SIG-M5 treated with dmso at 0.1 percent for 504 hours (cell line): ENCODE measurements around the gene LYZ.

ENCODE experiments used
- DNase-seq: peaks from one replicate; lab custom pipeline; 2025; ENCODE audit not compliant: unreplicated experiment; lab: John Stamatoyannopoulos, UW

The LYZ gene

GRCh38 chr12:69338120-69338859 is 9.9 kb upstream of the LYZ start:
- DNase-seq: peak; percentile 93

GRCh38 chr12:69338936-69339335 is 9.2 kb upstream of the LYZ start:
- peak; percentile 16 for DNase-seq

- DNase-seq: peak; percentile 31
Measured at GRCh38 chr12:69339999-69340398, 8.2 kb upstream of the LYZ start.

GRCh38 chr12:69341328-69341727 is 6.9 kb upstream of the LYZ start:
- DNase-seq: peak; percentile 90

- DNase-seq: no peak
Measured at GRCh38 chr12:69342421-69342820, 5.8 kb upstream of the LYZ start.

- peak; percentile 86 for DNase-seq
Measured at GRCh38 chr12:69343357-69343756, 4.8 kb upstream of the LYZ start.

- DNase-seq: no peak
Measured at GRCh38 chr12:69343885-69344612, 4.1 kb upstream of the LYZ start.

GRCh38 chr12:69345077-69345476 is 3.1 kb upstream of the LYZ start:
- DNase-seq: no peak

- DNase-seq: no peak
Measured at GRCh38 chr12:69345742-69346141, 2.4 kb upstream of the LYZ start.

GRCh38 chr12:69350002-69350626 is 1.9 kb downstream of the LYZ start:
- DNase-seq: peak; percentile 49

GRCh38 chr12:69350777-69351176 is 2.6 kb downstream of the LYZ start:
- DNase-seq: no peak

- peak; percentile 18 for DNase-seq
Measured at GRCh38 chr12:69351462-69352236, 3.5 kb downstream of the LYZ start.

GRCh38 chr12:69352904-69353303 is 4.7 kb downstream of the LYZ start:
- DNase-seq: no peak

- DNase-seq: no peak
Measured at GRCh38 chr12:69354172-69354555, 6.0 kb downstream of the LYZ start.

- peak; percentile 83 for DNase-seq
Measured at GRCh38 chr12:69354556-69355187, 6.5 kb downstream of the LYZ start.

GRCh38 chr12:69355363-69356028 is 7.3 kb downstream of the LYZ start:
- peak; percentile 65 for DNase-seq

GRCh38 chr12:69359531-69360347 is 11.6 kb downstream of the LYZ start, which contains the start of gene YEATS4:
Gene YEATS4, plus strand, starts transcription at chr12:69359743. Its CDS starts 230 bp downstream, at chr12:69359973.
- peak; percentile 98 for DNase-seq

- DNase-seq: no peak
Measured at GRCh38 chr12:69360348-69360672, 12.1 kb downstream of the LYZ start.

- no peak for DNase-seq
Measured at GRCh38 chr12:69366796-69367195, 18.6 kb downstream of the LYZ start.
